NCI-H187 (cell line): ENCODE measurements around the gene KCNMB1.
"Not testable (repeated sequence)": the region's sequence is repeated elsewhere in the genome, so short reads cannot be mapped to it uniquely, and the experiment has no call there.

ENCODE experiments used
- DNase-seq, 2 experiments: peaks; one replicate each; lab custom pipeline; 2025; lab: John Stamatoyannopoulos, UW

KCNMB1 gene

GRCh38 chr5:170377027-170377426, 12.1 kb downstream of the KCNMB1 start:
- no peak for DNase-seq

- DNase-seq: not testable (repeated sequence)
Observed at GRCh38 chr5:170376526-170376925, 12.6 kb downstream of the KCNMB1 start.

GRCh38 chr5:170375283-170375682, 13.9 kb downstream of the KCNMB1 start:
- DNase-seq: no peak

- no peak for DNase-seq
Observed at GRCh38 chr5:170372971-170373370, 16.2 kb downstream of the KCNMB1 start.

GRCh38 chr5:170368586-170368985, 20.6 kb downstream of the KCNMB1 start:
- DNase-seq: no peak

GRCh38 chr5:170366276-170366675, 22.9 kb downstream of the KCNMB1 start:
- no peak for DNase-seq

- DNase-seq: no peak
Observed at GRCh38 chr5:170365831-170366230, 23.3 kb downstream of the KCNMB1 start.

GRCh38 chr5:170365011-170365410, 24.2 kb downstream of the KCNMB1 start:
- no peak for DNase-seq

GRCh38 chr5:170363671-170364070, 25.5 kb downstream of the KCNMB1 start:
- DNase-seq: no peak

GRCh38 chr5:170362656-170363055, 26.5 kb downstream of the KCNMB1 start:
- DNase-seq: no peak

GRCh38 chr5:170362102-170362501, 27.1 kb downstream of the KCNMB1 start:
- no peak for DNase-seq

- no peak for DNase-seq
Observed at GRCh38 chr5:170361616-170362015, 27.6 kb downstream of the KCNMB1 start.

- no peak for DNase-seq
Observed at GRCh38 chr5:170361116-170361515, 28.1 kb downstream of the KCNMB1 start.

- DNase-seq: no peak
Observed at GRCh38 chr5:170360709-170361108, 28.5 kb downstream of the KCNMB1 start.

- no peak for DNase-seq
Observed at GRCh38 chr5:170357955-170358444, 31.2 kb downstream of the KCNMB1 start.

GRCh38 chr5:170355601-170356098, 33.5 kb downstream of the KCNMB1 start:
- no peak for DNase-seq

- no peak for DNase-seq
Observed at GRCh38 chr5:170353961-170354360, 35.2 kb downstream of the KCNMB1 start.

GRCh38 chr5:170353011-170353761, 36.0 kb downstream of the KCNMB1 start:
- DNase-seq: no peak

- no peak for DNase-seq
Observed at GRCh38 chr5:170348137-170348633, 41.0 kb downstream of the KCNMB1 start.

GRCh38 chr5:170347022-170347567, 42.1 kb downstream of the KCNMB1 start:
- no peak for DNase-seq

- no peak for DNase-seq
Observed at GRCh38 chr5:170345971-170346370, 43.2 kb downstream of the KCNMB1 start.

GRCh38 chr5:170343177-170343576, 46.0 kb downstream of the KCNMB1 start:
- DNase-seq: no peak

GRCh38 chr5:170342153-170342725, 46.9 kb downstream of the KCNMB1 start:
- no peak for DNase-seq
